GM12878 (cell line): ENCODE results near the gene PAPLN. TPM values are rescaled to one million over a fixed set of nuclear protein-coding genes. Genes with fewer than 3 reads are reported as not detected.

Experiments
- ATF7 ChIP-seq: fragments of 450-650 bp; IDR thresholded peaks from 2 replicates; pipeline ENCODE4 v1.6.1; 2016; ENCODE audit warnings: low read depth, mild to moderate bottlenecking
- E2F8 ChIP-seq: fragments of 450-650 bp; IDR thresholded peaks from 2 replicates; pipeline ENCODE4 v1.6.1; 2018; ENCODE audit warnings: mild to moderate bottlenecking, low read depth, moderate library complexity; ENCODE audit not compliant: partially characterized antibody
- EP300 ChIP-seq, 2 experiments: fragments of 150-350 bp in 1 of 2; IDR thresholded peaks; 2 replicates each; pipeline ENCODE4 v1.6.1; 2011 to 2012; ENCODE audit warnings: low read depth in 2 of 2, low read length in 2 of 2, borderline replicate concordance in 1 of 2, improper control_type of control experiment in 1 of 2, inconsistent platforms in 1 of 2; ENCODE audit not compliant: control insufficient read depth in 1 of 2
- IRF4 ChIP-seq: IDR thresholded peaks from 2 replicates; pipeline ENCODE4 v1.6.1; 2011; ENCODE audit warnings: low read depth, low read length
- MEF2B ChIP-seq: fragments of 450-650 bp; IDR thresholded peaks from 2 replicates; pipeline ENCODE4 v1.6.1; 2018; ENCODE audit warnings: mild to moderate bottlenecking, moderate library complexity; ENCODE audit not compliant: partially characterized antibody, poor library complexity, severe bottlenecking
- POU2F2 ChIP-seq: IDR thresholded peaks from 3 replicates; pipeline ENCODE4 v1.6.1; 2011; ENCODE audit warnings: low read depth, mild to moderate bottlenecking, low read length, borderline replicate concordance
- ZNF592 ChIP-seq: fragments of 450-650 bp; IDR thresholded peaks from 2 replicates; pipeline ENCODE4 v1.6.1; 2017; ENCODE audit warnings: mild to moderate bottlenecking, moderate library complexity
- polyA plus RNA-seq, 11 experiments: library from polyadenylated mRNA; depleted of rRNA in 4 of 11; unstranded in 6 of 11; stranded (reverse) in 5 of 11; fragments of >200 nt; fragmentation: Nextera tagmentation in 4 of 11; fragmentation: Illumina TruSeq in 1 of 11; extraction: Ambion mirVana in 4 of 11; extraction: Trizol in 1 of 11; gene quantifications; 1 replicate in 1 of 11; 2 replicates in 10 of 11; pipeline versions ENCODE4 v1.2.1 to v1.2.3, GENCODE V29; 2011 to 2016; ENCODE audit warnings: inconsistent platforms in 2 of 11, missing spikeins in 2 of 11, low read depth in 1 of 11
- total RNA-seq, 4 experiments: library from RNA; depleted of rRNA in 3 of 4; stranded (reverse); fragments of >200 nt in 3 of 4; fragmentation: Illumina TruSeq in 1 of 4; extraction: Trizol in 1 of 4; gene quantifications; 2 replicates each; pipeline versions ENCODE4 v1.2.1 to v1.2.3, GENCODE V29; 2013 to 2021

PAPLN gene
- total and polyA plus RNA-seq, 10 of the 15 experiments (the other 5 are each of a cell fraction or from before 2014, with no cell fraction given): 1.8 to 19.8 (median 7.4) TPM

GRCh38 chr14:73264885-73265720 is 27.8 kb downstream of the PAPLN start (continued):
- TF ChIP-seq E2F8: no peak
- TF ChIP-seq MEF2B: no peak
- TF ChIP-seq ATF7: no peak
- no peak for TF ChIP-seq POU2F2
- TF ChIP-seq EP300 (IDR thresholded peaks at IDR 0.05; ENCODE audit: borderline replicate concordance in 1 of 2, control insufficient read depth in 1 of 2, low read depth in 2 of 2, low read length in 2 of 2): no peak
- no peak for TF ChIP-seq IRF4
- TF ChIP-seq ZNF592: no peak
- TF ChIP-seq, all 136 proteins: peak for 0
